Head of caudate nucleus (tissue), 42 donors: ENCODE results near the gene KLK4.

Experiments used
- DNase-seq, 42 donors: peaks; one replicate each; pipeline versions ENCODE4 v3.0.0 to v3.0.0-alpha.2; 2020 to 2021; ENCODE audit warnings: mixed read lengths in 7 of 42
- intact Hi-C: fragments of 100-400 bp; cut with DNase I; formaldehyde crosslinking; loops from one replicate; pipeline ENCODE4 v1.15.0; 2022

The KLK4 gene

GRCh38 chr19:50911206-50912101, at the start of gene KLK4:
Gene KLK4 (minus strand): TSS chr19:50911395. CDS start chr19:50910738, 657 bp downstream.
- intact Hi-C loops = no loop called here
- no peak for DNase-seq

DNA sequence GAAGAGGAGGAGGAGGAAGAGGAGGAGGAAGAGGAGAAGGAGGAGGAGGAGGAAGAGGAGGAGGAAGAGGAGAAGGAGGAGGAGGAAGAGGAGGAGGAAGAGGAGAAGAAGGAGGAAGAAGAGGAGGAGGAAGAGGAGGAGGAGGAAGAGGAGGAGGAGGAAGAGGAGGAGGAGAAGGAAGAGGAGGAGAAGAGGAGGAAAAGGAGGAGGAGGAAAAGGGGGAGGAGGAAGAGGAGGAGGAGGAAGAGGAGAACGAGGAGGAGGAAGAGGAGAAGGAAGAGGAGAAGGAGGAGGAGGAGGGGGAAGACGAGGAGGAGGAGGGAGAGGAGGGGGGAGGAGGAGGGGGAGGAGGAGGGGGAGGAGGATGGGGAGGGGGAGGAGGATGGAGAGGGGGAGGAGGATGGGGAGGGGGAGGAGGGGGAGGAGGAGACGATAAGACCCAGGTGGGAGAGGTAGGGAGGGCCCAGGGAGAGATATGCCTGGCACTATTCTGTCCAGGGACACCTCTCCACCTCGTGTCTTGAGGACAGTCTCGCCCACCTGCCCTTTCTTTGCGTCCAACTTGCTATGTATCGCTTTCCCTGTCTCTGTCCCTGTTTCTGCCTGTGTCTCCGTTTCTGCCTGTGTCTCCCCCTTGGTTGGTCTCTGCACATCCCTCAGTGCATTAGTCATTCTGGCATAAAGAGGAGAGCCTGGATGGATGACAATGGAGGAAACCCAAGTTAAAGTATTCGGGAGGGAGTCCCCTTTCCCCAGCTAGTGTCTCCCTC, 48.7 kb upstream of the KLK4 start:
- DNase-seq = no peak
- intact Hi-C loops = no loop called here

GRCh38 chr19:50957587-50957986, 46.4 kb upstream of the KLK4 start:
- intact Hi-C loops = no loop called here
- DNase-seq = no peak

DNA sequence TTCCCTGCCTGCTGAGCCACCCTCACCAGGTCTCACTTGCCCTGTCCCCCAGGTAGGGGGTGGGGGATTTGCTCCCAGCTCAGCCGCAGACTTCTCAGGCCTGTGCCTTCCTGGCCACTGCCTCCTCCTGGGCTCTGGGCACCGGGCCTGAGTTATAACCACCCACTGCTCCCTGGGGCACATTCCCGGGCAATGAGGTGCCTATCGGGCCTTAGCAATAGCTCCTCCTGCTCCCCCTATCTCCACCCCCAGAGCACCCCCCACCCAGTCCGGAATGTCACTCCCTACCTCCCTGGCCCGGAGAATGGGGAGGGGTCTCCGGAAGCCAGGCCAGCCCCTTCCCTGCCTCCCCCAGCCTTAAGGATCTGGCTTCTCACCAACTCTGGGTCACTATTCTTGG, 41.7 kb upstream of the KLK4 start, which contains the start of gene KLK5:
Gene KLK5 (minus strand): TSS at position 129 of the 400 bp plus-strand sequence. CDS start 381 bp downstream, outside the sequence.
- intact Hi-C loops = no loop called here
- DNase-seq = no peak

DNA sequence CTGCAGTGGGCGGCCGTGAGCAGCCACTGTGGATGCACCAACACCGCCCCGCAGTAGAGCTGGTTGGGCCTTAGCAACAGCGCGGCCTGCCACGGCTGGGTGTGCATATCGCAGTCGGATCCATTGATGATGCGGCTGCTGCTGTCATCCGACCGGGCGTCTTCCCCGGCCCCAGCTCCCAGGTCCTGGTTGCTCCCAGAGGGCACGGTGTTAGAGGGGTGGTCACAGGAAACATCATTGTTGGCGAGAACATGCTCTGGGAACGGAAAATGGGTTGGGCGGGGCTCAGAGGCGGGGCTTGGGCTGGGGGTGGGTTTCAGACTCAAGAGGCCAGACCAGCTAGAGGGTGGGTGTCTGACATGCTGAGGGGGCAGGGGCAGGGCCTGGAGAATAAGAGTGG, 38.7 kb upstream of the KLK4 start:
- intact Hi-C loops = no loop called here
- DNase-seq = no peak

- intact Hi-C loops = no loop called here
- DNase-seq = no peak
These were observed 35.9 kb upstream of the KLK4 start for GRCh38 chr19:50947123-50947522.

GRCh38 chr19:50944795-50945194, 33.6 kb upstream of the KLK4 start:
- DNase-seq = no peak
- intact Hi-C loops = no loop called here

DNA sequence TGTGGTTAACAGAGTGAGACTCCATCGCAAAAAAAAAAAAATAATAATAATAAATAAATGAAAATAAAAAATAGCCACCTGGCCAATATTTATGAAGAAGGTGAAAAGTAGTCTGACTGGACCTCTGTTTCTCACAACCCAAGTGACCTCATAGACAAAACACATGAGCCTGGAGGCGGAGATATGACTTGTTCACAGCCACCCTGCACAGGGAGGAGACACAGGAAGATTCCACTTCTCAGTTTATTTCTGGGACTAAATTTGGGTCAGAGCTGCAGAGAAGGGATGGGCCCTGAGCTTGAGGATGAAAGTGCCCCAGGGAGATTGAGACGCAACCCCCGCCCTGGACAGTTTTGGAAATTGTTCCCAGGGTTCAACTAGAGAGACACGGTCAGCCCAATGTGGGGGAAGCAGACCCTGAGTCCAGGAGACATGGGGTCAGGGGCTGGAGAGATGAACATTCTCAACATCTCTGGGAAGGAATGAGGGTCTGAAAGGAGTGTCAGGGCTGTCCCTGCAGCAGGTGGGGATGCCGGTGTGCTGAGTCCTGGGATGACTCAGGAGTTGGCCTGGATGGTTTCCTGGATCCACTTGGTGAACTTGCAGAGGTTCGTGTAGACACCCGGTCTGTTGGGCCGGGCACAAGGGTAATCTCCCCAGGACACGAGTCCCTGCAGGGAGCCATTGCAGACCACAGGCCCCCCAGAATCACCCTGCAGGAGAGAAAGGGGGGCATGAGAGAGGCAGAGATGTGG, 32.1 kb upstream of the KLK4 start:
- intact Hi-C loops = no loop called here
- no peak for DNase-seq

DNA sequence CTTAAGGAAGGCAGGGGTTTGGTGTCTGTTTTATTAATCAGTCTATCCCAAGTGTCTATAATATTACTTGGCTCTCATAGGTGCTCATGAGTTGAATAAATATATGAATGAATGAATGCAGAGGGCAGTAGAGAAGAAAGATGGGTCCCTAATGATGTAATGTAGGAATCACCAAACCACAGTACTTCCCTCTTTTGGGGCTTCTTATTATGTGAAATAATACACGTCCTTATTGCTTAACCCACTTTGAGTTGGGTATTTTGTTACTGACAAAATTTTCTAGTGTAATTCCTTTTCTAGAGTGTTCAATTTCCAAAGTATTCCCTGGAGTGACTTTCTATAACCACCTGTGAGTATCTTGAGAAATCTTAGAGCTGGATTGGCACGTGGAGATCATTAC, 28.4 kb upstream of the KLK4 start:
- intact Hi-C loops = loop anchor here (10.0 kb wide), 1 partner anchor 155 kb away; no protein-coding TSS in a partner anchor
- DNase-seq = no peak

DNA sequence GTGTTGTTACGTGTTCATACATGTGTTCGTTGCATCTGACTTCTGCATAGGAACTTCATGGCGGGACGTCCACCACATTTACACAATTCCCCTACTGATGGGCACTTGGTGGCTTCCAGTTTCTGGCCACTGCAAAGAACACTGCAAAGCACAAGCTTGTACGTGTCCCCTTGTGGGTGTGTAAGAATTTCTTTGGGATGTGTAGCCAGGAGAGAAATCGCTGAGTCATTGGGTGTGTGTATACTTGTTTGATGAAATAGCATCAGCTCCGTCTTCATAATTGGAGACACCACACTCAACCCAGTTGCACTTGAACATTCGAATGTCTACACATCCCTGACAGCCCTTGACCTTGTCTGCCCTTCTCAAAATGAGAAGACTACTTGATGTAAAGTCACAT, 22.4 kb upstream of the KLK4 start:
- no peak for DNase-seq
- intact Hi-C loops = loop anchor here (5.0 to 10.0 kb wide), 2 partner anchors 84 to 161 kb away; partner anchors contain the start of gene KLK10

- intact Hi-C loops = loop anchor here (5.0 to 10.0 kb wide), 2 partner anchors 85 to 162 kb away; partner anchors contain the start of gene KLK10
- DNase-seq = no peak
These were observed 21.5 kb upstream of the KLK4 start for GRCh38 chr19:50932690-50933083.

DNA sequence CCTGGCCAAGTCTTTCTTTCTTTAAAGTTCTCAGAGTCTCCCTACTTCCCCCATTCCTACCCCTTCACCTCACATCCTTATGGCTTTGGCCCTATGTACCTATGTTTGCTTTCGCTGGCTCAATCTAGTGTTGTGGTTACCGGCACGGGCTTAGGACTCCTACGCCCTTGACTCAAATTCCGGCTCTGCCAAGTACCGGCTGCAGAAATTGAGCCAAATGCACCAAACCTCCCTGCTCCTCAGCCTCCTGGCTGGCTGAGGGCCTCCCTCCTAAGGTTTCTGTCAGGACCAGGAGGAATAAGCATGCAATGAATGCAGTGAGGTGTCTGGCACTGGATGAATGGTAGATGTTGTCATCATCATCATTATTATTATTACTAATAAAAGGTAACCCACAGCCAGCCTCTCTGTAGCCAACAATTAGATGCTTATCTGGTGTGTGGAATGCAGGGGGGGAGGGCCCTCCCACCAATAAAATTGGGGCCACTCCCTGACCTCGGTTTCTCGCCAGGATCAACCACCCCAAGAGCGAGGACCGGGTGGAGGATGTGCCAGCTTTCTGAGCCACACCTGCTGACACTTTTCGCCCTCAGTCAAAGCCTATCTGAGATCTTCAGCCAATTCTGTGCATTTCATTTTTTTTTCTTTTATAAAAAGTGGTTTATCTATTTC, 21.0 kb upstream of the KLK4 start:
- DNase-seq = no peak
- intact Hi-C loops = loop anchor here (5.0 to 10.0 kb wide), 2 partner anchors 85 to 163 kb away; partner anchors contain the start of gene KLK10

GRCh38 chr19:50931023-50931422, 19.8 kb upstream of the KLK4 start:
- intact Hi-C loops = loop anchor here (5.0 to 10.0 kb wide), 2 partner anchors 86 to 164 kb away; partner anchors contain the start of gene KLK10
- no peak for DNase-seq

DNA sequence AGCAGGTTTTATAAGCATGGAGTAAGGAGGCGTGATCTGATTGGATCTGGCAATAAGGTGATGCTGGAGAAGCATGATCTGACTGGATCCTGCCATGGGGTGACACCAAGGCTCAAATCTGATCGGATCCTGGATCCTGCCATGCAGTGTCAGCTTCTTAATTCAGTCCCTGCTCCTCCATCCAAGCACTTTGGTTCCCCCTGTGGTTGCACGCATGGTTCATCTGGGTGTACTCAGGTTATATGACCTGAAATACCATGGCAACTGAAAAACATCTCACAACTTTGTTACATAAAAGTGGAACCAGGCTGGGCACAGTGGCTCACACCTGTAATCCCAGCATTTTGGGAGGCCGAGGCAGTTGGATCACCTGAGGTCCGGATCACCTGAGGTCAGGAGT, 17.6 kb upstream of the KLK4 start:
- intact Hi-C loops = no loop called here
- no peak for DNase-seq

DNA sequence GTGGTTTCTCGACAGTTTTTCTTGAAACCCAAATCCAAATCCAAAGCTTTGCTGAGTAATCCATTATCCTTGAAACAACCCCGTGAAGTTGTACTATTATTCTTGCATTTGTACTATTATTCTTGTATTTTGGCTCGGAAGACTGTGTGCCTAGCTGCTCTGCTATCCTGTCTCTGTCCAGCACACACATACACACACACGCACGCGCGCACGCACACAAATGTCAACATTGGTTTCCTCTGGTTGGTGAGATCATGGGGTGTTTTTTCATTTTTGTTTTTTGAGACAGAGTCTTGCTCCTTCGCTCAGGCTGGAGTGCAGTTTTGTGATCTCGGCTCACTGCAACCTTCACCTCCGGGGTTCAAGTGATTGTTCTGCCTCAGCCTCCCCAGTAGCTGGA, 14.9 kb upstream of the KLK4 start:
- no peak for DNase-seq
- intact Hi-C loops = no loop called here

DNA sequence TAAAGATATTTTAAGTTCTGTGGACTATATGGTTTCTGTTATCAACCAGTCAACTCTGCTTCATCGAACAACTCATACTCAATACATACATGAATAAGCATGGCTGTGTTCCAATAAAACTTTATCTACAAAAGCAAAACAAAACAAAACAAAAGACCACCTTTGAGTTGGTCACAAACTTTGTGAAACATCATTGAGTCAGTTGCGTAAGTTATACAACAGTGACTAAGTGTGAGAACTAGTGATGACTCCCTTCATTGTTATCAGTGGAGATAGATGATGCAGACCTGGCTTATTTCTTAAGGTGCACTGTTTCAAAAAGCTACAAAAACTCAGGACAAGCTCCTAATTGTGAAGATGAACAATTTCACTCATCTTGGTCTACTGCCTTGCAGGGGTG, 14.5 kb upstream of the KLK4 start:
- intact Hi-C loops = no loop called here
- no peak for DNase-seq

DNA sequence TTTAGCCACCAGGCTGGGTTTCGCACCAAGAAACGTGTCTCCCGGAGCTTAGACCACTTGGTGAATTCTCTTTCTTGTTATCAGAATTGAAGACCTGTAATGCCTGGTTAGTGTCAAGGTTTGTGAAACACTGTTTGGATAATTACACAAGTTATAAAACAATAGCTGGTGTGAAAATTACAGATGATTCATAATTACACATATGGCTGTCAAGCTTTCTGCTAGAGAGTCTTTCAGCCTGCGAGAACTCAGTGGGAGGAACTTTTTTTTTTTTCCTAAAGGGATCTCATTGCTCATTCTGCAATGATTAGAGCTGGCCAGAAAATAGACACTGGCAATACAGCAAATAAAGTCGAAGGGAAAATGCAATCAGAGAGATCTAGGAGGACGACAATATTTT, 13.4 kb upstream of the KLK4 start:
- DNase-seq = no peak
- intact Hi-C loops = no loop called here

GRCh38 chr19:50922317-50922853, 11.2 kb upstream of the KLK4 start:
- peak; percentile 49 to 91 (median 78) for DNase-seq
- intact Hi-C loops = no loop called here
